ENCODE results near the gene KCTD2.

Gene KCTD2

DNA sequence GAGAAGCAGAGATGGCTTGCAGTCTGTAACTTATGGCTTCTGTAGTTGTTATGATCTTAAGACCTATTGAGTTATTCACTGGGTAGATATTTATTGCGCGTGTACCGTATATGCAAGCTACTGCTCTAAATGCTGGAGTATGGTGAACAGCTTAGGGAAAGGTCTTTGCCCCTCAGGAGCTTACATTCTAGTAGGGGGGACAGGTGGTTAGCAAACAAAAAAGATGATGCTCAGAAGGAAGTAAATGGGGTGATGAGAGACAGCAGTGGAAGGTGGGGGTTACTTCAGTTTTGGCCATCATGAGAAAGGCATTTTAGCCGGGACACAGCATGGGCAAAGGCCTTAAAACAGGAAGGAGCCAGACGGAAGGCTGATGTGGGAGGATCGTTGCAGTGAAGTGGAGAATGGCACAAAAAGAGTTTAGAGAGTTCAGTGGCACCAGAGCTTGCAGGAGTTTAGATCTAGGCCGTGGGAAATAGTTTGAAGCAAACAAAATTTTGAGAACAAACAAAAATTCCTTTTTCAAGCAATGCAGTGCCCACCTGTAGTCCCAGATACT is 64.8 kb downstream of the KCTD2 start:
- Histone ChIP-seq H3K4me2 (ENCODE audit: low read depth, low read length, poor library complexity, severe bottlenecking) (peak overlapping the region; percentile 94), H3K4me1 (ENCODE audit: insufficient read depth, low read length, poor library complexity, severe bottlenecking) (peaks cover 36% of the 10 kb centered on the region), H3F3A (ENCODE audit: low read depth) (0 out of 2 replicates have a peak, but pooled peaks cover 4% of the 10 kb centered on the region)

DNA sequence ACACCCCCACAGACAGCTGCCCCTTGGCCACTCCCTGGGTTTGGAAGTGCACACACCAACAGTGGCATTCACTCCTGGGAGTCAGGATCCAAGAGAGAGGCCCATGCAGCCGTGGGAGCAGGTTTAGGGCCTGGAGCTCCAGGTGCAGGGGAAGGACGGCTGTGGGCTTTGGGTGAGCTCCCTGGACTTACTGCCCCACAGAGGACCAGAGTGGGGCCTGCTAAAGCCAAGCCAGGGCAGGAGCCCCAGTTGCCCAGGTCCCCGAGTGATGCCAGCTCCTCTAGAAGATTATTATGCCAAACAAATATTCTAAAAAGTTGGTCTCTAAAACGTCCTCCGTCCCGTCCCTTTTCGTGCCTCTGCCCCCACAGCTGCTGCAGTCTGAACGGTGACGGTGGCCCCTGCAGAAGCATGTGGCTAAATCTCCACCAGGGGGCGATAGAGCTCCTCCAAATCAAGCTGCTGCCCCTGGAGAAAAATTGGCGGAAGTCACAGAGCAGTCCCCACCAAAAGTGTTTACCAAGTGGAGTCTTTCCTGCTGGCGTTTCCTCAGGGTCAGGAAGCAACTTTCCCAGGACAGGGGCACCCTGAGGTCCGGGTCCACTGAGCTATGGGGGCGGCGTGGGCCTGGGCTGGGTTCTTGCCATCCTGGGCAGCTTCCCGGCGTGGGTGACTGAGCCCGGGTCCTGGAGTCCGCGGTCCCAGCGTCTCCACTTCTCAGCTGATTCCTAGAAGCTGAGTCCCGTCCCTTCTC is 67.0 kb downstream of the KCTD2 start:
- no peaks in the 10 kb centered on the region for H3K9me3 ChIP-seq (ENCODE audit: insufficient read depth, low read depth, low read length)
- peak overlapping the region; percentile 81 for H2AFZ ChIP-seq (ENCODE audit: low read length)
- H3K4me2 ChIP-seq (ENCODE audit: low read depth, low read length, poor library complexity, severe bottlenecking) = peak overlapping the region; percentile 72
- no peaks in the 10 kb centered on the region for H3K27me3 ChIP-seq (ENCODE audit: insufficient read depth, low read length, poor library complexity, severe bottlenecking)
- H3F3A ChIP-seq (ENCODE audit: low read depth) = 0 out of 2 replicates have a peak, but pooled peaks cover 4% of the 10 kb centered on the region
- peaks cover 33% of the 10 kb centered on the region for H3K4me1 ChIP-seq (ENCODE audit: insufficient read depth, low read length, poor library complexity, severe bottlenecking)
- H4K20me1 ChIP-seq (ENCODE audit: insufficient read depth, low read length, poor library complexity, severe bottlenecking) = no peaks in the 10 kb centered on the region
- H3K9me2 ChIP-seq (replicated peaks; ENCODE audit: low read depth, low read length) = no peaks in the 10 kb centered on the region
- peak overlapping the region; percentile 78 for H3K4me3 ChIP-seq (ENCODE audit: low read length, poor library complexity, severe bottlenecking)
- peak overlapping the region; percentile 69 for H3K9ac ChIP-seq (ENCODE audit: low read depth, low read length, poor library complexity, severe bottlenecking)
- H3K79me2 ChIP-seq (ENCODE audit: insufficient read depth, low read length) = peaks cover 32% of the 10 kb centered on the region
- no peak for TF ChIP-seq EZH2phosphoT487 (IDR thresholded peaks at IDR 0.05; ENCODE audit: borderline replicate concordance)
- TF ChIP-seq, protein P1, sequence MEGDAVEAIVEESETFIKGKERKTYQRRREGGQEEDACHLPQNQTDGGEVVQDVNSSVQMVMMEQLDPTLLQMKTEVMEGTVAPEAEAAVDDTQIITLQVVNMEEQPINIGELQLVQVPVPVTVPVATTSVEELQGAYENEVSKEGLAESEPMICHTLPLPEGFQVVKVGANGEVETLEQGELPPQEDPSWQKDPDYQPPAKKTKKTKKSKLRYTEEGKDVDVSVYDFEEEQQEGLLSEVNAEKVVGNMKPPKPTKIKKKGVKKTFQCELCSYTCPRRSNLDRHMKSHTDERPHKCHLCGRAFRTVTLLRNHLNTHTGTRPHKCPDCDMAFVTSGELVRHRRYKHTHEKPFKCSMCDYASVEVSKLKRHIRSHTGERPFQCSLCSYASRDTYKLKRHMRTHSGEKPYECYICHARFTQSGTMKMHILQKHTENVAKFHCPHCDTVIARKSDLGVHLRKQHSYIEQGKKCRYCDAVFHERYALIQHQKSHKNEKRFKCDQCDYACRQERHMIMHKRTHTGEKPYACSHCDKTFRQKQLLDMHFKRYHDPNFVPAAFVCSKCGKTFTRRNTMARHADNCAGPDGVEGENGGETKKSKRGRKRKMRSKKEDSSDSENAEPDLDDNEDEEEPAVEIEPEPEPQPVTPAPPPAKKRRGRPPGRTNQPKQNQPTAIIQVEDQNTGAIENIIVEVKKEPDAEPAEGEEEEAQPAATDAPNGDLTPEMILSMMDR (conservative IDR thresholded peaks at IDR 0.05; ENCODE audit: low read length) = peak; percentile 95
- H3K36me3 ChIP-seq (ENCODE audit: insufficient read depth, low read length) = no peaks in the 10 kb centered on the region

More for the DNA sequence above, 64.8 kb downstream of the KCTD2 start:
- Histone ChIP-seq H3K79me2 (ENCODE audit: insufficient read depth, low read length) (peaks cover 32% of the 10 kb centered on the region), H3K4me3 (ENCODE audit: low read length, poor library complexity, severe bottlenecking) (peak overlapping the region; percentile 23), H3K36me3 (ENCODE audit: insufficient read depth, low read length) (no peaks in the 10 kb centered on the region), H3K9ac (ENCODE audit: low read depth, low read length, poor library complexity, severe bottlenecking) (peak overlapping the region; percentile 23), H3K9me3 (ENCODE audit: insufficient read depth, low read depth, low read length) (no peaks in the 10 kb centered on the region), H3K9me2 (replicated peaks; ENCODE audit: low read depth, low read length) (no peaks in the 10 kb centered on the region), H4K20me1 (ENCODE audit: insufficient read depth, low read length, poor library complexity, severe bottlenecking) (no peaks in the 10 kb centered on the region), H2AFZ (ENCODE audit: low read length) (no peak overlapping the region), H3K27me3 (ENCODE audit: insufficient read depth, low read length, poor library complexity, severe bottlenecking) (no peaks in the 10 kb centered on the region)
- TF ChIP-seq EZH2phosphoT487 (IDR thresholded peaks at IDR 0.05; ENCODE audit: borderline replicate concordance) = no peak
- TF ChIP-seq, protein P1 (conservative IDR thresholded peaks at IDR 0.05; ENCODE audit: low read length) = no peak

DNA sequence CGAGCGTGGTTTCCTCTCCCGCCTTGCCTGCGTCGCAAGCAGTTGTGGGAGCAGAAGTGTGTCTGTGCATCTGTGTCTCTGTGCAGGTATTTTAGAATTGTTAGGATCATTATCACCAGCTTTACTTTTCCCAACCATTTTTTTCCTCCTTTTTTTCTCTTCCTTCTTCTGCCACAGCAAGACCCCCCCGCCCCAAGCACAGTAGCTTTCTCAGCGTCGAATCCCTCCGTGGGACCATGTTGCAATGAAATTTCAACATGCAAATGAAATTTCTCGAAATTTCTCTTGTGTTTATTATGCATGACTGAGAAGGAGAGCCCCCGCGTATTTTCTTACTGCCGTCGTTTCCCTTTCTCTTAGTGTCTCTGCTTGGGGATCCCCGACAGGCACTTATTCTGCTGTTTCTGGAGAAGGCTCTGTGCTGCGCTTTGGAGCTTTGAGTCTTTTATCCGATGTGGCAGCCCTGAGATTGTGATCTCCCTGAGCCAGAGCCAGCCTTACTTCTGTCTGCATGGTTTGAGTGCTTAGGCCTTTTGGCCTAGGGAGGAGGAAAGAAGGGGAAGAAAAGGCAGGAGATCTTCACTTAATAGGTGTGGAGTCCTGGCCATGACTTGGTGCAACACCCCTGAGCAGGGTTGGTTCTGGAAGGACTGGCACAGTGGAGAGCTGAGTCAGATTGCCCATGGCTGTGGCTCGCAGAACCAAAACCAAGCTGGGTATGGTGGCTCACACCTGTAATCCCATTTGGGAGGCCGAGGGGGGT is 67.7 kb downstream of the KCTD2 start:
- Histone ChIP-seq H3K79me2 (ENCODE audit: insufficient read depth, low read length) (peaks cover 28% of the 10 kb centered on the region), H3F3A (ENCODE audit: low read depth) (0 out of 2 replicates have a peak, but pooled peaks cover 4% of the 10 kb centered on the region), H3K9me2 (replicated peaks; ENCODE audit: low read depth, low read length) (no peaks in the 10 kb centered on the region), H4K20me1 (ENCODE audit: insufficient read depth, low read length, poor library complexity, severe bottlenecking) (no peaks in the 10 kb centered on the region), H3K36me3 (ENCODE audit: insufficient read depth, low read length) (no peaks in the 10 kb centered on the region), H2AFZ (ENCODE audit: low read length) (peak overlapping the region; percentile 81), H3K4me3 (ENCODE audit: low read length, poor library complexity, severe bottlenecking) (peak overlapping the region; percentile 78), H3K9ac (ENCODE audit: low read depth, low read length, poor library complexity, severe bottlenecking) (peak overlapping the region; percentile 69), H3K4me1 (ENCODE audit: insufficient read depth, low read length, poor library complexity, severe bottlenecking) (peaks cover 27% of the 10 kb centered on the region), H3K9me3 (ENCODE audit: insufficient read depth, low read depth, low read length) (no peaks in the 10 kb centered on the region), H3K4me2 (ENCODE audit: low read depth, low read length, poor library complexity, severe bottlenecking) (peak overlapping the region; percentile 72), H3K27me3 (ENCODE audit: insufficient read depth, low read length, poor library complexity, severe bottlenecking) (no peaks in the 10 kb centered on the region)
- no peak for TF ChIP-seq EZH2phosphoT487 (IDR thresholded peaks at IDR 0.05; ENCODE audit: borderline replicate concordance)
- TF ChIP-seq, protein P1 (conservative IDR thresholded peaks at IDR 0.05; ENCODE audit: low read length) = no peak

All from Loucy (cell line).